PC-3 (cell line): ENCODE data around the gene PRL. TPM values are rescaled to one million over a fixed set of nuclear protein-coding genes. Genes with fewer than 3 reads are reported as not detected.
A peak's percentile ranks its signal among the peaks of the same experiment; 100 is the strongest.

Experiments used
- ATAC-seq: fragments of 200-7000 bp; cut with Tn5 transposase; 2 replicates; pipeline ENCODE4 v1.9.1; 2020; ENCODE audit warnings: mild to moderate bottlenecking, moderate library complexity
- BruUV-seq: library from RNA; stranded (reverse); fragments of 400-500 nt; replicated peaks from 2 replicates; lab custom pipeline; 2021; lab: Mats Ljungman, UMichigan
- CTCF ChIA-PET: fragments of 300-600 bp; sonication (Branson Sonifier 250); formaldehyde crosslinking; loops from one replicate; lab custom pipeline; 2022; ENCODE audit warnings: antibody characterized with exemption; lab: Charles Lee
- POLR2A ChIA-PET: fragments of 300-600 bp; sonication (Branson Sonifier 250); formaldehyde crosslinking; loops from one replicate; lab custom pipeline; 2022; ENCODE audit warnings: antibody characterized with exemption; ENCODE audit not compliant: unreplicated experiment; lab: Charles Lee
- DNase-seq: peaks from one replicate; pipeline ENCODE4 v3.0.0-alpha.2; 2015
- H2AFZ ChIP-seq: fragments of 300-600 bp; sonication (generic); 2 replicates; pipeline ENCODE4 v1.6.0; 2016; ENCODE audit warnings: antibody characterized with exemption, low read length
- H3F3A ChIP-seq: fragments of 300-600 bp; sonication (generic); one replicate; pipeline ENCODE4 v1.6.0; 2017; ENCODE audit warnings: antibody characterized with exemption, low read length, control low read depth, mild to moderate bottlenecking; ENCODE audit not compliant: unreplicated experiment
- H3K27ac ChIP-seq: fragments of 300-600 bp; sonication (generic); 2 replicates; pipeline ENCODE4 v1.5.1; 2016; ENCODE audit warnings: mild to moderate bottlenecking, low read length
- H3K27me3 ChIP-seq: fragments of 300-600 bp; sonication (generic); 2 replicates; pipeline ENCODE4 v1.6.1; 2016; ENCODE audit warnings: low read length, mixed read lengths
- H3K36me3 ChIP-seq: fragments of 300-600 bp; sonication (generic); 2 replicates; pipeline ENCODE4 v1.6.1; 2016; ENCODE audit warnings: low read depth, mixed run types, low read length, mixed read lengths
- H3K4me1 ChIP-seq: fragments of 300-600 bp; sonication (generic); 2 replicates; pipeline ENCODE4 v1.5.1; 2016; ENCODE audit warnings: low read length; ENCODE audit not compliant: insufficient read depth
- H3K4me2 ChIP-seq: fragments of 300-600 bp; sonication (generic); 2 replicates; pipeline ENCODE4 v1.6.0; 2016; ENCODE audit warnings: low read length
- H3K4me3 ChIP-seq: fragments of 300-600 bp; sonication (generic); 2 replicates; pipeline ENCODE4 v1.5.1; 2016; ENCODE audit warnings: mild to moderate bottlenecking, low read length, mixed read lengths
- H3K79me2 ChIP-seq: fragments of 300-600 bp; sonication (generic); 2 replicates; pipeline ENCODE4 v1.6.1; 2017; ENCODE audit warnings: low read length, mixed read lengths
- H3K9ac ChIP-seq: fragments of 300-600 bp; sonication (generic); 2 replicates; pipeline ENCODE4 v1.6.0; 2016; ENCODE audit warnings: mild to moderate bottlenecking, low read length
- H3K9me2 ChIP-seq: fragments of 300-600 bp; sonication (generic); replicated peaks from 2 replicates; pipeline ENCODE4 v1.6.1; 2016; ENCODE audit warnings: mixed run types, low read length, mixed read lengths
- H3K9me3 ChIP-seq: fragments of 300-600 bp; sonication (generic); 2 replicates; pipeline ENCODE4 v1.6.1; 2016; ENCODE audit warnings: low read length, mixed read lengths
- H4K20me1 ChIP-seq: fragments of 300-600 bp; sonication (generic); 2 replicates; pipeline ENCODE4 v1.6.1; 2016; ENCODE audit warnings: low read length, mixed read lengths
- CTCF ChIP-seq: fragments of 300-600 bp; sonication (generic); conservative IDR thresholded peaks from 2 replicates; pipeline ENCODE4 v1.5.1; 2017; ENCODE audit warnings: antibody characterized with exemption, low read depth, mild to moderate bottlenecking, low read length
- EZH2 ChIP-seq: fragments of 300-600 bp; sonication (generic); IDR thresholded peaks from one replicate; pipeline ENCODE4 v1.6.1; 2017; ENCODE audit warnings: antibody characterized with exemption, mild to moderate bottlenecking, low read length; ENCODE audit not compliant: unreplicated experiment
- EZH2phosphoT487 ChIP-seq: fragments of 300-600 bp; sonication (generic); IDR thresholded peaks from 2 replicates; pipeline ENCODE4 v1.6.1; 2018; ENCODE audit warnings: mild to moderate bottlenecking, antibody characterized with exemption, low read length, borderline replicate concordance
- intact Hi-C: fragments of 100-400 bp; cut with micrococcal nuclease; formaldehyde crosslinking; loops from 2 replicates; pipeline ENCODE4 v1.9.0; 2023
- total RNA-seq: library from RNA; depleted of rRNA; stranded (reverse); fragments of >200 nt; gene quantifications from 2 replicates; pipeline ENCODE4 v1.2.3, GENCODE V29; 2014

PRL gene
- total RNA-seq, 1 experiment from 2014 or later = not detected

GRCh38 chr6:22333802-22334201 lies 37.0 kb upstream of the PRL start:
- DNase-seq (no peak), ATAC-seq (no peak)
- TF ChIP-seq CTCF = no peak
- H3K9ac ChIP-seq = no peak overlapping the region
- no peak overlapping the region for H2AFZ ChIP-seq
- CTCF ChIA-PET = no interaction called here
- no peaks in the 10 kb centered on the region for H3K9me2 ChIP-seq
- H3K27ac ChIP-seq = no peak overlapping the region
- H3K4me3 ChIP-seq = no peak overlapping the region
- H3F3A ChIP-seq = no peaks in the 10 kb centered on the region
- no peak overlapping the region for H3K4me2 ChIP-seq
- POLR2A ChIA-PET = no interaction called here
- H3K36me3 ChIP-seq = no peaks in the 10 kb centered on the region
- intact Hi-C loops = no loop called here
- H3K79me2 ChIP-seq = no peaks in the 10 kb centered on the region
- H3K27me3 ChIP-seq = no peaks in the 10 kb centered on the region
- H3K9me3 ChIP-seq = no peaks in the 10 kb centered on the region
- BruUV-seq = no TSS peak
- H4K20me1 ChIP-seq = no peaks in the 10 kb centered on the region
- H3K4me1 ChIP-seq = peaks cover 9% of the 10 kb centered on the region

DNA sequence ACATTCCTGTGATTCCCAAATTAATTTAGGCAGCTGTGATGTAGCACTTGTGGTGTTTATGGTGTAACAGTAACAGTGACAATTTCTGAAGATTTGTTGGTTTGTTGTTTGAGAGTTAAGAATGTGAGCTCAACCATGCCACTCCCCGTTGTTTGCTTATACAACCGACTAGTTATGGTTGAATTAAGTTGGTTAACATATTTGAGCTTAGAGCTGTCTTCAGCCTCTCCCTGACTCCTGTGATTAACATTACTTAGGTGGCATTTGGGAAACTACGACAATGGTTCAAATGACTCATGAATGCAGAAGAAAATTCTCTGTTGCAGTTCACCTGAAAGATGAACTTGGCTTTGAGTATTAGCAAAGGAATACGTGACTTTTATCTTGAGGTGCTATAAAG lies 35.9 kb upstream of the PRL start:
- 0 out of 2 replicates have a peak overlapping the region, but pooled peaks have one; percentile 3 for H2AFZ ChIP-seq
- no peak overlapping the region for H3K9ac ChIP-seq
- no peaks in the 10 kb centered on the region for H3K36me3 ChIP-seq
- no peaks in the 10 kb centered on the region for H3K9me2 ChIP-seq
- H3K4me3 ChIP-seq = no peak overlapping the region
- ChIA-PET CTCF (interaction anchor here (0.5 kb wide), 1 partner anchor 9 kb away, joined by 3 read pairs; no protein-coding TSS in a partner anchor), POLR2A (no interaction called here)
- intact Hi-C loops = no loop called here
- no peak for TF ChIP-seq CTCF
- TF ChIP-seq EZH2 = no peak
- TF ChIP-seq EZH2phosphoT487 = no peak
- DNase-seq (peak; percentile 47), ATAC-seq (peak; percentile 56; the same call in 1 of the 2 replicates)
- no peaks in the 10 kb centered on the region for H3K9me3 ChIP-seq
- H3K27me3 ChIP-seq = no peaks in the 10 kb centered on the region
- no peaks in the 10 kb centered on the region for H3F3A ChIP-seq
- peaks cover 9% of the 10 kb centered on the region for H3K4me1 ChIP-seq
- no TSS peak for BruUV-seq
- no peak overlapping the region for H3K27ac ChIP-seq
- no peaks in the 10 kb centered on the region for H3K79me2 ChIP-seq
- no peak overlapping the region for H3K4me2 ChIP-seq
- no peaks in the 10 kb centered on the region for H4K20me1 ChIP-seq

GRCh38 chr6:22332216-22332615 lies 35.4 kb upstream of the PRL start:
- Histone ChIP-seq H3K27me3 (no peaks in the 10 kb centered on the region), H2AFZ (no peak overlapping the region), H3K4me3 (no peak overlapping the region), H3K79me2 (no peaks in the 10 kb centered on the region), H3F3A (no peaks in the 10 kb centered on the region), H3K36me3 (no peaks in the 10 kb centered on the region), H3K27ac (no peak overlapping the region), H3K9me3 (no peaks in the 10 kb centered on the region), H4K20me1 (no peaks in the 10 kb centered on the region), H3K9me2 (no peaks in the 10 kb centered on the region), H3K4me1 (peaks cover 9% of the 10 kb centered on the region), H3K9ac (no peak overlapping the region), H3K4me2 (no peak overlapping the region)
- intact Hi-C loops = no loop called here
- CTCF ChIA-PET = interaction anchor here (0.5 kb wide), 1 partner anchor 9 kb away, joined by 3 read pairs; no protein-coding TSS in a partner anchor
- POLR2A ChIA-PET = no interaction called here
- ATAC-seq (no peak), DNase-seq (no peak)
- TF ChIP-seq CTCF (no peak), EZH2phosphoT487 (no peak), EZH2 (no peak)
- no TSS peak for BruUV-seq
